Panc1 (cell line): ENCODE data around the gene EDEM1.

Experiments
- CTCF ChIP-seq: fragments of 450-650 bp; IDR thresholded peaks from 2 replicates; pipeline ENCODE4 v1.5.1; 2017; ENCODE audit warnings: mild to moderate bottlenecking
- POLR2AphosphoS5 ChIP-seq: IDR thresholded peaks from 2 replicates; pipeline ENCODE4 v1.6.1; 2012; ENCODE audit warnings: mild to moderate bottlenecking, low read depth, low read length, moderate library complexity
- REST ChIP-seq, 2 experiments: IDR thresholded peaks; 2 replicates each; pipeline ENCODE4 v1.6.1; 2011 to 2012; ENCODE audit warnings: low read depth in 2 of 2, control low read depth in 1 of 2, low read length in 1 of 2, mild to moderate bottlenecking in 1 of 2, moderate library complexity in 1 of 2; ENCODE audit not compliant: insufficient read depth in 1 of 2
- SIN3A ChIP-seq: IDR thresholded peaks from 2 replicates; pipeline ENCODE4 v1.6.1; 2012; ENCODE audit warnings: low read depth, mild to moderate bottlenecking, low read length, moderate library complexity, borderline replicate concordance; ENCODE audit not compliant: insufficient read depth
- TCF7L2 ChIP-seq: IDR thresholded peaks from 2 replicates; pipeline ENCODE4 v1.6.1; 2011; ENCODE audit warnings: mild to moderate bottlenecking, low read depth, low read length, inconsistent platforms

- TF ChIP-seq CTCF: no peak
- TF ChIP-seq POLR2AphosphoS5: no peak
- TF ChIP-seq SIN3A: no peak
- TF ChIP-seq REST (IDR thresholded peaks at IDR 0.05; ENCODE audit: insufficient read depth in 1 of 2, low read depth in 2 of 2, low read length in 1 of 2): no peak
- TF ChIP-seq TCF7L2: no peak
Observed at GRCh38 chr3:5213574-5213966, 26.1 kb downstream of the EDEM1 start.
